Upper lobe of left lung (tissue), 4 donors: ENCODE results near the gene SUN1.

Experiments
- CTCF ChIP-seq, 6 experiments: fragments of 450-650 bp in 4 of 6; fragments of 200-600 bp in 2 of 6; sonication (generic) in 2 of 6; IDR thresholded peaks; one replicate each; pipeline ENCODE4 v1.5.1; 2016 to 2019; ENCODE audit warnings: antibody characterized with exemption in 6 of 6
- POLR2A ChIP-seq, 4 donors: fragments of 450-650 bp; IDR thresholded peaks; one replicate each; pipeline ENCODE4 v1.5.1; 2016 to 2017; ENCODE audit warnings: antibody characterized with exemption in 4 of 4, mild to moderate bottlenecking in 2 of 4

- TF ChIP-seq CTCF (IDR thresholded peaks at IDR 0.05): no peak
- TF ChIP-seq POLR2A (IDR thresholded peaks at IDR 0.05): no peak
Observed at GRCh38 chr7:845091-845490, 12.8 kb downstream of the SUN1 start.
